B cell (primary cell): ENCODE results near the gene MICA. TPM values are rescaled to one million over a fixed set of nuclear protein-coding genes. Genes with fewer than 3 reads are reported as not detected.

Experiments used
- ATAC-seq: fragments of 200-7000 bp; cut with Tn5 transposase; one replicate; pipeline ENCODE4 v1.10.0; 2021; ENCODE audit warnings: low read depth, mild to moderate bottlenecking, moderate number of reproducible peaks, moderate library complexity
- CTCF ChIA-PET: fragments of 350-600 bp; sonication (Branson Sonifier 250); formaldehyde crosslinking; loops from one replicate; lab custom pipeline; 2021; ENCODE audit warnings: antibody characterized with exemption, inconsistent platforms; lab: Charles Lee
- POLR2A ChIA-PET: fragments of 350-600 bp; sonication (Branson Sonifier 250); formaldehyde crosslinking; loops from one replicate; lab custom pipeline; 2021; ENCODE audit warnings: antibody characterized with exemption; lab: Charles Lee
- DNase-seq: peaks from one replicate; pipeline ENCODE4 v3.0.0; 2013
- H2AFZ ChIP-seq: 2 replicates; pipeline ENCODE4 v1.6.1; 2012; ENCODE audit warnings: mild to moderate bottlenecking, low read depth, low read length; ENCODE audit not compliant: insufficient read depth, poor library complexity, severe bottlenecking
- H3K27ac ChIP-seq, 2 donors: 1 replicate in 1 of 2; 2 replicates in 1 of 2; pipeline ENCODE4 v1.5.1; 2012 to 2013; ENCODE audit warnings: low read length in 2 of 2, mild to moderate bottlenecking in 2 of 2, moderate library complexity in 1 of 2
- H3K27me3 ChIP-seq, 4 experiments: fragments of 200-600 bp in 1 of 4; sonication (generic) in 1 of 4; replicated peaks in 1 of 4; 1 replicate in 2 of 4; 2 replicates in 2 of 4; pipeline versions ENCODE4 v1.6.1 to v1.7.0; 2013 to 2016; ENCODE audit warnings: low read length in 3 of 4, mild to moderate bottlenecking in 2 of 4, mixed read lengths in 1 of 4, moderate library complexity in 1 of 4; ENCODE audit not compliant: insufficient read depth in 4 of 4, control insufficient read depth in 3 of 4; ENCODE audit errors: control extremely low read depth in 1 of 4
- H3K36me3 ChIP-seq, 2 experiments: replicated peaks in 1 of 2; 1 replicate in 1 of 2; 2 replicates in 1 of 2; pipeline versions ENCODE4 v1.6.1 to v1.7.1; 2013; ENCODE audit warnings: low read length in 1 of 2; ENCODE audit not compliant: insufficient read depth in 2 of 2, control insufficient read depth in 1 of 2; ENCODE audit errors: control extremely low read depth in 1 of 2, extremely low read depth in 1 of 2
- H3K4me1 ChIP-seq, 2 donors: fragments of 200-600 bp in 1 of 2; sonication (generic) in 1 of 2; 1 replicate in 1 of 2; 2 replicates in 1 of 2; pipeline versions ENCODE4 v1.5.1 to v1.6.1; 2013 to 2017; ENCODE audit warnings: low read length in 2 of 2; ENCODE audit not compliant: control insufficient read depth in 2 of 2, insufficient read depth in 2 of 2
- H3K4me2 ChIP-seq: replicated peaks from 2 replicates; pipeline ENCODE3; 2012; ENCODE audit warnings: mild to moderate bottlenecking, low read depth, low read length; ENCODE audit not compliant: poor library complexity, severe bottlenecking
- H3K4me3 ChIP-seq, 5 experiments: fragments of 200-600 bp in 1 of 5; sonication (generic) in 1 of 5; 1 replicate in 3 of 5; 2 replicates in 2 of 5; pipeline versions ENCODE4 v1.5.1 to v1.7.0; 2011 to 2016; ENCODE audit warnings: low read length in 4 of 5, mild to moderate bottlenecking in 4 of 5, low read depth in 2 of 5, control low read depth in 1 of 5, moderate library complexity in 1 of 5; ENCODE audit not compliant: insufficient read depth in 1 of 5; ENCODE audit errors: control extremely low read depth in 1 of 5, extremely low read depth in 1 of 5
- H3K79me2 ChIP-seq: fragments of 200-600 bp; sonication (generic); one replicate; pipeline ENCODE4 v1.6.0; 2016; ENCODE audit warnings: low read length; ENCODE audit not compliant: control insufficient read depth, insufficient read depth
- H3K9ac ChIP-seq: fragments of 200-600 bp; sonication (generic); 2 replicates; pipeline ENCODE4 v1.6.1; 2017; ENCODE audit warnings: mild to moderate bottlenecking, low read length, moderate library complexity
- H3K9me3 ChIP-seq, 3 donors: one replicate each; pipeline versions ENCODE4 v1.6.1 to v1.7.1; 2013; ENCODE audit warnings: low read length in 2 of 3; ENCODE audit not compliant: control insufficient read depth in 2 of 3, insufficient read depth in 1 of 3; ENCODE audit errors: control extremely low read depth in 1 of 3
- H4K20me1 ChIP-seq: 2 replicates; pipeline ENCODE4 v1.6.0; 2012; ENCODE audit warnings: mild to moderate bottlenecking, low read length; ENCODE audit not compliant: insufficient read depth, control insufficient read depth, poor library complexity, severe bottlenecking
- H3K27ac Mint-ChIP-seq: one replicate; pipeline ENCODE4 v1.8.0; 2021; ENCODE audit warnings: mixed read lengths
- H3K27me3 Mint-ChIP-seq: one replicate; pipeline ENCODE4 v1.8.0; 2021; ENCODE audit warnings: mixed read lengths
- H3K4me1 Mint-ChIP-seq: one replicate; pipeline ENCODE4 v1.8.0; 2021; ENCODE audit warnings: mixed read lengths
- H3K4me3 Mint-ChIP-seq: one replicate; pipeline ENCODE4 v1.8.0; 2021; ENCODE audit warnings: mixed read lengths
- H3K9me3 Mint-ChIP-seq: one replicate; pipeline ENCODE4 v1.8.0; 2022; ENCODE audit warnings: mixed read lengths; ENCODE audit not compliant: insufficient read depth
- EZH2 ChIP-seq: IDR thresholded peaks from 2 replicates; pipeline ENCODE4 v1.6.1; 2012; ENCODE audit warnings: borderline replicate concordance, low read depth, mild to moderate bottlenecking, moderate library complexity, low read length; ENCODE audit not compliant: insufficient read depth, poor library complexity, severe bottlenecking
- WGBS: methylation state at CpG from one replicate; pipeline ENCODE4 v1.1.5; 2013; ENCODE audit warnings: missing lambda C conversion rate; ENCODE audit not compliant: insufficient coverage; 5-methylcytosine and 5-hydroxymethylcytosine counted together
- intact Hi-C: fragments of 100-400 bp; cut with micrococcal nuclease; formaldehyde crosslinking; loops from one replicate; pipeline ENCODE4 v1.10.0; 2022
- polyA plus RNA-seq: library from polyadenylated mRNA; depleted of rRNA; stranded (reverse); fragments of >200 nt; gene quantifications from 2 replicates; pipeline ENCODE4 v1.2.3, GENCODE V29; 2012
- total RNA-seq, 2 donors: library from RNA; stranded (reverse); fragments of 120-200 nt in 1 of 2; gene quantifications; 1 replicate in 1 of 2; 2 replicates in 1 of 2; pipeline versions ENCODE4 v1.2.3 to v1.2.4, GENCODE V29; 2013 to 2022
- TF ChIP-seq, protein P1 (sequence below): fragments of 200-600 bp; IDR thresholded peaks from one replicate; pipeline ENCODE4 v1.8.0; 2022; ENCODE audit warnings: antibody characterized with exemption, mild to moderate bottlenecking

Gene MICA
- total and polyA plus RNA-seq, 2 donors (not counting 1 experiment from before 2014, with no cell fraction given), result 13.9 to 28.5 TPM

DNA sequence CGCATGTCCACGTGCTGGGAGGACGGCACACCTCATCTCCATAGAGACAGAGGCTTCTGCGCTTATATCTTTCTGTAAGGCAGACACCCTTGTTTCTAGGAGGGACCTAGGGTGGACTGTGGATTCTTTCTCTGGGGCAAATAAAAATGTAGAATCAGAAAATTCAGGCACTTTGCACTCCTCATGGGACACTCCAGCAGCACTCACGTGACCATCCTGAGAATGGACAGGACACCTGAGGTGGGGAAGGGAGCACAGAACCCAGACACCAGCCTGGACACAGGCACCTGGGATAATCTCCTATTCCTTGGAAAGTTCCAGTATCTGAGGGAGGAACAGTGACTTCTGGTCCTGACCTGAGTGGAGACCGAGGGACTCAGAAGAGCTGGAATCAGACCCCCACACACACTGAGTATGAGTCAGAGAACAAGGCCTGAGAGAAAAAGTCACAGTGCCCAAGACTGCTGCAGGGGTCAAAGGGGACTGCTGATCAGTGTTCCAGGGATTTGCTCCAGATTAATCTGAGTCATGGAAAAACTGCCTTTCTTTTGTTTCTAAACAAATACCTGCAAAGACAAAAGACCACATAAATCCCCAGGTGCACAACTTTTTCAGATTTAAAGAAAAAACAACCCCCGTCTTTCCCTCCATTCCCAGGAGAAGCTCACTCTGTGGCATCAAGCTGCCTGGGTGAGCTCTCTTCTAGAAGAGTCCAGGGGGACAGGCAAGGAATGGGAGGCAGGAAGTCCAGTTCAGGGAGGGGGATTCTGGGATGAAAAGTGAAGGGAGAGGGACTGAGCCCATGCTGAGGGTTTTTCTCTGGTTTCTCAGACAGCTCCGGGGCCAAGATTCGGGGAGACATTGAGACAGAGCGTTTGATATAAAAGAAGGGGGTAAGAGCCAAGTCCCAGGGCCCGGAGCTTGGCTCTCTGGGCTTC is 58.9 kb downstream of the MICA start:
- Histone ChIP-seq H3K9ac (peak overlapping the region; percentile 99), H3K4me3 (peak overlapping the region; percentile 73 to 99 (median 84)), H3K9me3 (no peaks in the 10 kb centered on the region), H2AFZ (peak overlapping the region; percentile 97), H3K36me3 (peaks cover 3 to 23% of the 10 kb centered on the region in 2 experiments), H3K79me2 (peaks cover 68% of the 10 kb centered on the region), H3K4me1 (peaks cover 42 to 47% of the 10 kb centered on the region in 2 donors), H3K27ac (peak overlapping the region; percentile 99), H3K4me2 (peak overlapping the region; percentile 97), H3K27me3 (peaks cover 0 to 4% (median 0%) of the 10 kb centered on the region in 4 experiments), H4K20me1 (peaks cover 40% of the 10 kb centered on the region)
- no peak for TF ChIP-seq EZH2
- TF ChIP-seq, protein P1, sequence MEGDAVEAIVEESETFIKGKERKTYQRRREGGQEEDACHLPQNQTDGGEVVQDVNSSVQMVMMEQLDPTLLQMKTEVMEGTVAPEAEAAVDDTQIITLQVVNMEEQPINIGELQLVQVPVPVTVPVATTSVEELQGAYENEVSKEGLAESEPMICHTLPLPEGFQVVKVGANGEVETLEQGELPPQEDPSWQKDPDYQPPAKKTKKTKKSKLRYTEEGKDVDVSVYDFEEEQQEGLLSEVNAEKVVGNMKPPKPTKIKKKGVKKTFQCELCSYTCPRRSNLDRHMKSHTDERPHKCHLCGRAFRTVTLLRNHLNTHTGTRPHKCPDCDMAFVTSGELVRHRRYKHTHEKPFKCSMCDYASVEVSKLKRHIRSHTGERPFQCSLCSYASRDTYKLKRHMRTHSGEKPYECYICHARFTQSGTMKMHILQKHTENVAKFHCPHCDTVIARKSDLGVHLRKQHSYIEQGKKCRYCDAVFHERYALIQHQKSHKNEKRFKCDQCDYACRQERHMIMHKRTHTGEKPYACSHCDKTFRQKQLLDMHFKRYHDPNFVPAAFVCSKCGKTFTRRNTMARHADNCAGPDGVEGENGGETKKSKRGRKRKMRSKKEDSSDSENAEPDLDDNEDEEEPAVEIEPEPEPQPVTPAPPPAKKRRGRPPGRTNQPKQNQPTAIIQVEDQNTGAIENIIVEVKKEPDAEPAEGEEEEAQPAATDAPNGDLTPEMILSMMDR, result no peak
- peak overlapping the region; percentile 99 for H3K4me3 Mint-ChIP-seq
- peak overlapping the region; percentile 98 for H3K27ac Mint-ChIP-seq
- 19% methylated on average over 6 of the region's 11 CpGs for WGBS
- H3K27me3 Mint-ChIP-seq, result no peaks in the 10 kb centered on the region
- H3K9me3 Mint-ChIP-seq, result no peaks in the 10 kb centered on the region
- ChIA-PET POLR2A (interaction anchor here (0.7 kb wide), 3 partner anchors 9 to 78 kb away, joined by 3 read pairs; no protein-coding TSS in a partner anchor), CTCF (interaction anchor here (0.6 to 1.9 kb wide), 11 partner anchors 10 to 1812 kb away, joined by 3 to 8 read pairs (median 4); partner anchors contain the start of gene DDX39B)
- peaks cover 57% of the 10 kb centered on the region for H3K4me1 Mint-ChIP-seq
- DNase-seq, result no peak
- no peak for ATAC-seq
- intact Hi-C loops, result loop anchor here (10.0 kb wide), 1 partner anchor 307 kb away; the partner anchor contains the start of genes CCHCR1 and TCF19
